Mucosa of descending colon (tissue), 3 donors: ENCODE measurements around the gene RNPS1. TPM values are rescaled to one million over a fixed set of nuclear protein-coding genes. Genes with fewer than 3 reads are reported as not detected.

Experiments used
- ATAC-seq: fragments of 200-7000 bp; cut with Tn5 transposase; one replicate; pipeline ENCODE4 v1.9.1; 2020; ENCODE audit warnings: mild to moderate bottlenecking, moderate library complexity
- DNase-seq, 3 donors: peaks; one replicate each; pipeline ENCODE4 v3.0.0-alpha.2; 2020
- H3K36me3 ChIP-seq: fragments of 200-600 bp; one replicate; pipeline ENCODE4 v1.8.0; 2021; ENCODE audit warnings: low read depth, mild to moderate bottlenecking
- H3K4me1 ChIP-seq: fragments of 200-600 bp; one replicate; pipeline ENCODE4 v1.8.0; 2021; ENCODE audit warnings: low read depth, mild to moderate bottlenecking
- H3K4me3 ChIP-seq: fragments of 200-600 bp; one replicate; pipeline ENCODE4 v1.8.0; 2021; ENCODE audit warnings: mild to moderate bottlenecking
- H3K9me3 ChIP-seq: fragments of 200-600 bp; one replicate; pipeline ENCODE4 v1.8.0; 2021; ENCODE audit warnings: mild to moderate bottlenecking
- CTCF ChIP-seq: fragments of 200-600 bp; IDR thresholded peaks from one replicate; pipeline ENCODE4 v1.8.0; 2022; ENCODE audit warnings: antibody characterized with exemption, mild to moderate bottlenecking
- intact Hi-C, 2 donors: fragments of 100-400 bp; cut with DNase I in 1 of 2; cut with micrococcal nuclease in 1 of 2; formaldehyde crosslinking; loops; one replicate each; pipeline versions ENCODE4 v1.11.0 to v1.11.1; 2022; cut with DNase I, micrococcal nuclease
- total RNA-seq, 3 donors: library from RNA; stranded (reverse); fragmentation: NEBNext Ultra II Directional in 2 of 3; extraction: Animal tissue kit (Norgen Biotek cat#: 25700) in 2 of 3; gene quantifications; one replicate each; pipeline versions ENCODE4 v1.2.1 to v1.2.4, GENCODE V29; 2021 to 2023
- donor health status: DM: no; HTN: no; CAD: no; lungs with moderate emphysema.
- donor health status: DM: no; HTN: no; CAD: no.
- donor health status: DM: no; HTN: yes; CAD: no.

The RNPS1 gene
- total RNA-seq, 3 donors from 2014 or later = 125 to 144 (median 125) TPM

GRCh38 chr16:2207872-2208271 lies 60.1 kb downstream of the RNPS1 start:
- intact Hi-C loops = no loop called here
- TF ChIP-seq CTCF = no peak
- no peak for DNase-seq

GRCh38 chr16:2206780-2207433 lies 61.0 kb downstream of the RNPS1 start:
- H3K4me1 ChIP-seq = peaks cover 13% of the 10 kb centered on the region
- DNase-seq (no peak), ATAC-seq (no peak)
- intact Hi-C loops = no loop called here
- no peaks in the 10 kb centered on the region for H3K36me3 ChIP-seq
- TF ChIP-seq CTCF = no peak
- H3K4me3 ChIP-seq = no peak overlapping the region
- H3K9me3 ChIP-seq = no peaks in the 10 kb centered on the region

More at GRCh38 chr16:2207872-2208271, 60.1 kb downstream of the RNPS1 start:
- no peaks in the 10 kb centered on the region for H3K36me3 ChIP-seq
- no peaks in the 10 kb centered on the region for H3K9me3 ChIP-seq
- H3K4me3 ChIP-seq = no peak overlapping the region
- no peak for ATAC-seq
- peaks cover 21% of the 10 kb centered on the region for H3K4me1 ChIP-seq

- Histone ChIP-seq H3K4me3 (no peak overlapping the region), H3K4me1 (peaks cover 13% of the 10 kb centered on the region), H3K36me3 (no peaks in the 10 kb centered on the region), H3K9me3 (no peaks in the 10 kb centered on the region)
- no peak for DNase-seq
- no peak for TF ChIP-seq CTCF
- ATAC-seq = no peak
- intact Hi-C loops = no loop called here
Observed at GRCh38 chr16:2206420-2206779, 61.5 kb downstream of the RNPS1 start.

GRCh38 chr16:2205967-2206313 lies 62.0 kb downstream of the RNPS1 start:
- no peak for TF ChIP-seq CTCF
- Histone ChIP-seq H3K4me3 (peak overlapping the region; percentile 65), H3K9me3 (no peaks in the 10 kb centered on the region), H3K4me1 (peaks cover 13% of the 10 kb centered on the region), H3K36me3 (no peaks in the 10 kb centered on the region)
- DNase-seq = peak; percentile 59 to 77 (median 59)
- intact Hi-C loops = no loop called here
- peak; percentile 24 for ATAC-seq

GRCh38 chr16:2205104-2205966 lies 62.6 kb downstream of the RNPS1 start, which contains the start of gene MLST8:
Gene MLST8, plus strand, starts transcription at chr16:2205454. Its CDS starts 632 bp downstream, at chr16:2206086.
- Histone ChIP-seq H3K9me3 (no peaks in the 10 kb centered on the region), H3K4me3 (peak within 1 kb of the TSS; percentile 65), H3K4me1 (peaks cover 13% of the 10 kb centered on the region), H3K36me3 (no peaks in the 10 kb centered on the region)
- TF ChIP-seq CTCF = no peak
- intact Hi-C loops = no loop called here
- peak; percentile 85 to 92 (median 91) for DNase-seq
- ATAC-seq = peak; percentile 97
